ENCODE results near the gene IGF2BP2. TPM values are rescaled to one million over a fixed set of nuclear protein-coding genes. Genes with fewer than 3 reads are reported as not detected.
"Not testable (repeated sequence)": the region's sequence is repeated elsewhere in the genome, so short reads cannot be mapped to it uniquely, and the experiment has no call there.

The IGF2BP2 gene
- total RNA-seq, 1 donor from 2014 or later, result 9.8 TPM

- no peak overlapping the region for H3K4me3 ChIP-seq
- H3K27ac ChIP-seq, result no peak overlapping the region
- no peak for TF ChIP-seq POLR2A (IDR thresholded peaks at IDR 0.05)
- TF ChIP-seq POLR2AphosphoS5 (IDR thresholded peaks at IDR 0.05; ENCODE audit: insufficient read depth in 1 of 2, low read depth in 1 of 2), result no peak
- TF ChIP-seq, protein P1, sequence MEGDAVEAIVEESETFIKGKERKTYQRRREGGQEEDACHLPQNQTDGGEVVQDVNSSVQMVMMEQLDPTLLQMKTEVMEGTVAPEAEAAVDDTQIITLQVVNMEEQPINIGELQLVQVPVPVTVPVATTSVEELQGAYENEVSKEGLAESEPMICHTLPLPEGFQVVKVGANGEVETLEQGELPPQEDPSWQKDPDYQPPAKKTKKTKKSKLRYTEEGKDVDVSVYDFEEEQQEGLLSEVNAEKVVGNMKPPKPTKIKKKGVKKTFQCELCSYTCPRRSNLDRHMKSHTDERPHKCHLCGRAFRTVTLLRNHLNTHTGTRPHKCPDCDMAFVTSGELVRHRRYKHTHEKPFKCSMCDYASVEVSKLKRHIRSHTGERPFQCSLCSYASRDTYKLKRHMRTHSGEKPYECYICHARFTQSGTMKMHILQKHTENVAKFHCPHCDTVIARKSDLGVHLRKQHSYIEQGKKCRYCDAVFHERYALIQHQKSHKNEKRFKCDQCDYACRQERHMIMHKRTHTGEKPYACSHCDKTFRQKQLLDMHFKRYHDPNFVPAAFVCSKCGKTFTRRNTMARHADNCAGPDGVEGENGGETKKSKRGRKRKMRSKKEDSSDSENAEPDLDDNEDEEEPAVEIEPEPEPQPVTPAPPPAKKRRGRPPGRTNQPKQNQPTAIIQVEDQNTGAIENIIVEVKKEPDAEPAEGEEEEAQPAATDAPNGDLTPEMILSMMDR (IDR thresholded peaks at IDR 0.05), result no peak
- H3K27me3 ChIP-seq, result no peaks in the 10 kb centered on the region
- no peak for DNase-seq (ENCODE audit: extremely low spot score in 2 of 2)
- intact Hi-C loops (cut with DNase I), result no loop called here
- H3K4me1 ChIP-seq, result no peaks in the 10 kb centered on the region
- H3K9me3 ChIP-seq, result no peaks in the 10 kb centered on the region
- no peaks in the 10 kb centered on the region for H3K36me3 ChIP-seq
Measured at GRCh38 chr3:185857208-185857607, 32.4 kb upstream of the IGF2BP2 start.

DNA sequence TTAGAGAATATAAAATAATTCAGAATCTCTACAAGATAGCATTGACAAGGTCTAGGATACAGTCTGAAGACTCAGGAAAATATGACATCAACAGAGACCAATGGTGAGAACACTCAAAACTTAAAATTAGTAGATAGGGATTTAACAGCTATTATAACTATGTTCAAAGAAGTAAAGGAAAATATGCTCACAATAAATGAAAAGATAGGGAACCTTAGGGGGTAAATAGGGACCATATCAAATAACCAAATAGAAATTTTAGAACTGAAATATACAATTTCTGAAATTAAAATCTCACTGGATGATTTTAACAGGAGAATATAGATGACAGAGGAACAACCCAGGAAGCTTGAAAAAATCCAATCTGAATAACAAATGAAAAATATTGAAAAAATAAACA, 31.8 kb upstream of the IGF2BP2 start:
- no peaks in the 10 kb centered on the region for H3K27me3 ChIP-seq
- H3K27ac ChIP-seq, result no peak overlapping the region
- DNase-seq (ENCODE audit: extremely low spot score in 2 of 2), result no peak
- no peaks in the 10 kb centered on the region for H3K9me3 ChIP-seq
- no peak overlapping the region for H3K4me3 ChIP-seq
- intact Hi-C loops (cut with DNase I), result no loop called here
- no peaks in the 10 kb centered on the region for H3K4me1 ChIP-seq
- TF ChIP-seq, protein P1 (IDR thresholded peaks at IDR 0.05), result no peak
- TF ChIP-seq POLR2A (IDR thresholded peaks at IDR 0.05), result no peak
- TF ChIP-seq POLR2AphosphoS5 (IDR thresholded peaks at IDR 0.05; ENCODE audit: insufficient read depth in 1 of 2, low read depth in 1 of 2), result no peak
- no peaks in the 10 kb centered on the region for H3K36me3 ChIP-seq

DNA sequence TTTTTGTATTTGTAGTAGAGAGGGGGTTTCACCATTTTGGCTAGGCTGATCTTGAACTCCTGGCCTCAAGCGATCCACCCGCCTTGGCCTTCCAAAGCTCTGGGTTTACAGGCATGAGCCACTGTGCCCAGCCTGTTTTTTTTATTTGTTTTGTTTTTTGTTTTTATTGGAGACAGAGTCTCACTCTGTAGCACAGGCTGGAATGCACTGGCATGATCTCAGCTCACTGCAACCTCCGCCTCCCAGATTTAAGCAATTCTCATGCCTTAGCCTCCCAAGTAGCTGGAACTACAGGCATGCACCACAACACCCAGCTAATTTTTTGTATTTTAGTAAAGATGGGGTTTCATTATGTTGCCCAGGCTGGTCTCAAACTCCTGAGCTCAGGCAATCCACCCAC, 28.9 kb upstream of the IGF2BP2 start:
- intact Hi-C loops (cut with DNase I); H3K4me3 ChIP-seq; H3K4me1 ChIP-seq; H3K27ac ChIP-seq; H3K27me3 ChIP-seq; H3K36me3 ChIP-seq; DNase-seq (ENCODE audit: extremely low spot score in 2 of 2); H3K9me3 ChIP-seq: not testable (repeated sequence)

DNA sequence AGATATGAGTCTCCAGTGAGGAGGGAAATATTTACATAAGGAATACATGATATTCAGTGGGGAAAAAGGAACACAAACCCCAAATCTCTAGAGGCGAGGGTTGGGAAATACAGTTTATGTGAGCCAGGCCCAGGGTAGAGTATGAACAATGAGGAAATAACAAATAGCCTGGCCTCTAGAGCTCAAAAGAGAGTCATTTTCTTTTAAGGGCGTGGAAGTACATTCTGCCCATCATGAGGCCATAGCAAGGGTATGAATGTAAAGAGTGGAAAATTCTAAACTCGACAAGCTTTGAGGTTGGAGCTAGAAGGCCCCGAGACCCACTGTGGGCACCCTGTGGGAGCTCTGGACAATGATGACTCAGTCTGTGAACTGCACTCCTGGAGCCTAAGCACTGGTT, 27.8 kb upstream of the IGF2BP2 start:
- Histone ChIP-seq H3K27ac (no peak overlapping the region), H3K27me3 (no peaks in the 10 kb centered on the region), H3K4me3 (no peak overlapping the region), H3K36me3 (no peaks in the 10 kb centered on the region), H3K9me3 (no peaks in the 10 kb centered on the region), H3K4me1 (no peaks in the 10 kb centered on the region)
- TF ChIP-seq POLR2A (IDR thresholded peaks at IDR 0.05) (no peak), POLR2AphosphoS5 (IDR thresholded peaks at IDR 0.05; ENCODE audit: insufficient read depth in 1 of 2, low read depth in 1 of 2) (no peak)
- TF ChIP-seq, protein P1 (IDR thresholded peaks at IDR 0.05), result no peak
- intact Hi-C loops (cut with DNase I), result no loop called here
- no peak for DNase-seq (ENCODE audit: extremely low spot score in 2 of 2)

- Histone ChIP-seq H3K9me3 (no peaks in the 10 kb centered on the region), H3K27ac (no peak overlapping the region), H3K4me1 (no peaks in the 10 kb centered on the region), H3K4me3 (no peak overlapping the region), H3K27me3 (no peaks in the 10 kb centered on the region), H3K36me3 (no peaks in the 10 kb centered on the region)
- no peak for DNase-seq (ENCODE audit: extremely low spot score in 2 of 2)
- intact Hi-C loops (cut with DNase I), result no loop called here
- TF ChIP-seq POLR2AphosphoS5 (IDR thresholded peaks at IDR 0.05; ENCODE audit: insufficient read depth in 1 of 2, low read depth in 1 of 2), result no peak
- TF ChIP-seq, protein P1 (IDR thresholded peaks at IDR 0.05), result no peak
- no peak for TF ChIP-seq POLR2A (IDR thresholded peaks at IDR 0.05)
Measured at GRCh38 chr3:185851959-185852358, 27.1 kb upstream of the IGF2BP2 start.

DNA sequence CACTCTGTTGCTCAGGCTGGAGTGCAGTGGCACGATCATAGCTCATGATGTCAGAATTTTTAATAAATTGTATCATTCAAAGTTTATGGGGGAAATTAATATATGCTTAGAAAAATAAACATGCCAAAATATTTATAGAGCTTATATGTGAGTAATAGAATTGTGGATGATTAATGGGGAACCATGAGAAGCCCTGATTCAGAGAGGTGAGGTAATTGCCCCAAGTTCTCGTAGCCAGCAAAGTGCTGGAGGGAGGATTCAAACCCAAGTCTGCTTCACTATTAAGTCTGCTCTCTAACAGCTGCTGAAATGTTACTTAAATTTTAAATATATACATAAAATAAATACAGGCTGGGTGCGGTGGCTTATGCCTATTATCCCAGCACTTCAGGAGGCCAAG, 26.2 kb upstream of the IGF2BP2 start:
- intact Hi-C loops (cut with DNase I), result no loop called here
- H3K36me3 ChIP-seq, result no peaks in the 10 kb centered on the region

More for the DNA sequence above, 26.2 kb upstream of the IGF2BP2 start:
- Histone ChIP-seq H3K27me3 (no peaks in the 10 kb centered on the region), H3K4me3 (no peak overlapping the region), H3K4me1 (no peaks in the 10 kb centered on the region), H3K9me3 (no peaks in the 10 kb centered on the region), H3K27ac (no peak overlapping the region)
- TF ChIP-seq POLR2A (IDR thresholded peaks at IDR 0.05), result no peak
- TF ChIP-seq POLR2AphosphoS5 (IDR thresholded peaks at IDR 0.05; ENCODE audit: insufficient read depth in 1 of 2, low read depth in 1 of 2), result no peak
- TF ChIP-seq, protein P1 (IDR thresholded peaks at IDR 0.05), result no peak
- no peak for DNase-seq (ENCODE audit: extremely low spot score in 2 of 2)
